Breast epithelium (tissue), 4 donors: ENCODE data around the gene ASXL1. TPM values are rescaled to one million over a fixed set of nuclear protein-coding genes. Genes with fewer than 3 reads are reported as not detected.

Experiments used
- DNase-seq, 2 donors: peaks; one replicate each; pipeline ENCODE4 v3.0.0-alpha.2; 2019; ENCODE audit warnings: low spot score in 2 of 2
- H3K27ac ChIP-seq, 2 donors: fragments of 200-600 bp; sonication (generic) in 1 of 2; one replicate each; pipeline ENCODE4 v1.5.1; 2016 to 2019; ENCODE audit warnings: mild to moderate bottlenecking in 1 of 2
- H3K27me3 ChIP-seq, 2 donors: fragments of 200-600 bp; sonication (generic) in 1 of 2; one replicate each; pipeline versions ENCODE4 v1.5.1 to v1.6.0; 2017 to 2019; ENCODE audit warnings: control low read depth in 1 of 2, mild to moderate bottlenecking in 1 of 2
- H3K36me3 ChIP-seq: fragments of 200-600 bp; one replicate; pipeline ENCODE4 v1.5.1; 2019
- H3K4me1 ChIP-seq, 2 donors: fragments of 200-600 bp; sonication (generic); one replicate each; pipeline ENCODE4 v1.5.1; 2016 to 2019; ENCODE audit warnings: control low read depth in 1 of 2
- H3K4me3 ChIP-seq, 3 donors: fragments of 200-600 bp; sonication (generic); 1 replicate in 2 of 3; 2 replicates in 1 of 3; pipeline ENCODE4 v1.5.1; 2016 to 2019; ENCODE audit warnings: mild to moderate bottlenecking in 3 of 3, moderate library complexity in 2 of 3
- H3K9me3 ChIP-seq, 2 donors: fragments of 200-600 bp; sonication (generic) in 1 of 2; one replicate each; pipeline ENCODE4 v1.5.1; 2016 to 2019; ENCODE audit warnings: control low read depth in 1 of 2
- POLR2A ChIP-seq: fragments of 450-650 bp; IDR thresholded peaks from one replicate; pipeline ENCODE4 v1.6.1; 2016; ENCODE audit warnings: antibody characterized with exemption, mild to moderate bottlenecking, moderate library complexity
- POLR2AphosphoS5 ChIP-seq, 3 donors: sonication (generic); formaldehyde crosslinking; IDR thresholded peaks; one replicate each; pipeline ENCODE4 v1.6.1; 2017; ENCODE audit warnings: antibody characterized with exemption in 3 of 3
- intact Hi-C: fragments of 100-400 bp; cut with DNase I; formaldehyde crosslinking; loops from one replicate; pipeline ENCODE4 v1.15.1; 2023; ENCODE audit warnings: low total_unique reads
- total RNA-seq, 3 donors: library from RNA; depleted of rRNA; stranded (reverse); fragments of >200 nt; gene quantifications; one replicate each; pipeline ENCODE4 v1.1.0, GENCODE V29; 2016
- TF ChIP-seq, protein P1 (sequence below), 3 donors: fragments of 450-650 bp; IDR thresholded peaks; one replicate each; pipeline ENCODE4 v1.5.1; 2016 to 2017; ENCODE audit warnings: antibody characterized with exemption in 3 of 3, mild to moderate bottlenecking in 3 of 3, moderate library complexity in 3 of 3

The ASXL1 gene
- total RNA-seq, 3 donors from 2014 or later: 73.3 to 102 (median 97.3) TPM

DNA sequence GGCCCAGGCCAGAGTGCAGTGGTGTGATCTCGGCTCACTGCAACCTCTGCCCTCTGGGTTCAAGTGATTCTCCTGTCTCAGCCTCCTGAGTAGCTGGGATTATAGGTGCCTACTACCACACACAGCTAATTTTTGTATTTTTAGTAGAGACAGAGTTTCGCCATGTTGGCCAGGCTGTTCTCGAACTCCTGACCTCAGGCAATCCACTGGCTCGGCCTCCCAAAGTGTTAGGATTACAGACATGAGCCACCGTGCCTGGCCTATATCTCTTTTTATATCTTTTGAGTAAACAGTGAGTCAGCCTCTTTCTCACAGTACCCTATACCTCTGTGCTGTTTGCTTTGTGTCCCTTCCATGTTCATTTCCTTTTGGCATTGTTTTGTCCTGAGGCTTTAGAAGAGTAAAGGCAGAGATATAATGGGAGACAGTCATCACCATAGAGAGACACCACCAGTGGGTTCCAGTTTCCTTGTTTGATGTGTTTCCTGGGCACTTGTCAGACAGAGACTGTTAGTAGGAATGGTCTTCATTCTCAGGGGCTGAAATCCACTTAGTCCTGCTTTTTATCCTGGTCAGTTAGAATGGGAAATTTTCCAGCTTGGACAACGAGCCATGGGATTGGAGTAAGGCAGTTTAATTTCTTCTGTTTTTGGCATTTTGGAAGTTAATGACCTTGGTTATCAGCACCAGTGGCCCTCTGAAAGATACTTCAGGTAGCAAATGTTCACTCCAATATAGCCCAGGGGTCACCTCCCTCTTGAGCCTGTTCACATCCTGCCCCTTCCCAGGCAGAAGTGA lies 32.2 kb upstream of the ASXL1 start:
- TF ChIP-seq POLR2A: no peak
- Histone ChIP-seq H3K27me3 (no peaks in the 10 kb centered on the region), H3K4me3 (no peak overlapping the region), H3K36me3 (no peaks in the 10 kb centered on the region), H3K27ac (peak overlapping the region; percentile 25 to 29), H3K9me3 (no peaks in the 10 kb centered on the region), H3K4me1 (no peaks in the 10 kb centered on the region)
- intact Hi-C loops: no loop called here
- no peak for DNase-seq

DNA sequence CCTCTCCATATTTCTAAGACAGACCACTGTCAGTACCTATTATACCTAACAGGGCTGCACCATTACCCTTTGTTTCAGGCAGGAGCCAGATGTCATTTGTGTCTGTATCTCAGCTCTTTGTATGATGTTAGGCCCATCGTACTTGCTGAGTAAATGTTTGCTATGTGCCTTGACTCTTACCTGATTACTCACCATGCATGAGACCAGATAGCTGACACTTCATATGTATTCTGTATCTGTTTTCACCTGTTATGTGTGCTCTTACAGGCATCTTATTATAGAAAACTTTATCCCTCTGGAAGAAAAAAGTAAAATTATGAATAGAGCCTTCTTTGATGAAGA lies 31.7 kb upstream of the ASXL1 start:
- Histone ChIP-seq H3K4me3 (no peak overlapping the region), H3K4me1 (no peaks in the 10 kb centered on the region), H3K9me3 (no peaks in the 10 kb centered on the region), H3K27me3 (no peaks in the 10 kb centered on the region), H3K27ac (peak overlapping the region; percentile 25 to 29), H3K36me3 (no peaks in the 10 kb centered on the region)
- intact Hi-C loops: no loop called here
- DNase-seq: no peak
- TF ChIP-seq, protein P1, sequence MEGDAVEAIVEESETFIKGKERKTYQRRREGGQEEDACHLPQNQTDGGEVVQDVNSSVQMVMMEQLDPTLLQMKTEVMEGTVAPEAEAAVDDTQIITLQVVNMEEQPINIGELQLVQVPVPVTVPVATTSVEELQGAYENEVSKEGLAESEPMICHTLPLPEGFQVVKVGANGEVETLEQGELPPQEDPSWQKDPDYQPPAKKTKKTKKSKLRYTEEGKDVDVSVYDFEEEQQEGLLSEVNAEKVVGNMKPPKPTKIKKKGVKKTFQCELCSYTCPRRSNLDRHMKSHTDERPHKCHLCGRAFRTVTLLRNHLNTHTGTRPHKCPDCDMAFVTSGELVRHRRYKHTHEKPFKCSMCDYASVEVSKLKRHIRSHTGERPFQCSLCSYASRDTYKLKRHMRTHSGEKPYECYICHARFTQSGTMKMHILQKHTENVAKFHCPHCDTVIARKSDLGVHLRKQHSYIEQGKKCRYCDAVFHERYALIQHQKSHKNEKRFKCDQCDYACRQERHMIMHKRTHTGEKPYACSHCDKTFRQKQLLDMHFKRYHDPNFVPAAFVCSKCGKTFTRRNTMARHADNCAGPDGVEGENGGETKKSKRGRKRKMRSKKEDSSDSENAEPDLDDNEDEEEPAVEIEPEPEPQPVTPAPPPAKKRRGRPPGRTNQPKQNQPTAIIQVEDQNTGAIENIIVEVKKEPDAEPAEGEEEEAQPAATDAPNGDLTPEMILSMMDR (IDR thresholded peaks at IDR 0.05): no peak
- TF ChIP-seq POLR2AphosphoS5 (IDR thresholded peaks at IDR 0.05) (no peak), POLR2A (no peak)

DNA sequence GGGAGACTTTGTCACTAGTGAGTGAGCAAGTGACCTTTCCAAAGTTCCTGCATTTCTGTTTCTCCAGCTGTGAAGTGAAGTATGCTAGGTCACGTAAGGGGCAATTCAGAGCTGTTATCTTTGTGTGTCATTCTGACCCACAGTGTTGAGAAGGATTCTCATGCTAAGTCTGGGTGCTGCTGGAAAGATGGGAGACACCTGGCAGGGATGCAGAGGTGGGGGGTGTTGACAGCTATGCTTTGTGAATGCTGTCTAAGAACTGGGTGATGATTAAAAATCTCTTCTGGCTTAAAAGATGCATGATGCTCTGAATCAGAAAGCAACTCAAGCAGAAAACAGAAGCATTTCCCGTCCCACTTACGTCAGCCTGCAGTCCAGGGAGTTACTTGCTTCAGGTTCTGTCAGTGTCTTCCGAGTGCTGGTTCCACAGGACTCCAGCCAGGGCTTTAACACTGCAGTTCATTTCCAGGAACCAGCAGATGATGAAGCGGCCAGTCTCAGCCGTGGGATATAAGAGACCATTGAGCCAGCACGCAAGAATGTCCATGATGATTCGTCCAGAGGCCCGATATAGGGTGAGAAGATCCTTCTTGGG lies 30.9 kb upstream of the ASXL1 start:
- Histone ChIP-seq H3K4me1 (no peaks in the 10 kb centered on the region), H3K27ac (no peak overlapping the region), H3K36me3 (no peaks in the 10 kb centered on the region), H3K4me3 (no peak overlapping the region), H3K9me3 (no peaks in the 10 kb centered on the region), H3K27me3 (no peaks in the 10 kb centered on the region)
- intact Hi-C loops: no loop called here
- DNase-seq: no peak
- no peak for TF ChIP-seq POLR2A
- TF ChIP-seq, protein P1 (IDR thresholded peaks at IDR 0.05): no peak
- TF ChIP-seq POLR2AphosphoS5 (IDR thresholded peaks at IDR 0.05): no peak

DNA sequence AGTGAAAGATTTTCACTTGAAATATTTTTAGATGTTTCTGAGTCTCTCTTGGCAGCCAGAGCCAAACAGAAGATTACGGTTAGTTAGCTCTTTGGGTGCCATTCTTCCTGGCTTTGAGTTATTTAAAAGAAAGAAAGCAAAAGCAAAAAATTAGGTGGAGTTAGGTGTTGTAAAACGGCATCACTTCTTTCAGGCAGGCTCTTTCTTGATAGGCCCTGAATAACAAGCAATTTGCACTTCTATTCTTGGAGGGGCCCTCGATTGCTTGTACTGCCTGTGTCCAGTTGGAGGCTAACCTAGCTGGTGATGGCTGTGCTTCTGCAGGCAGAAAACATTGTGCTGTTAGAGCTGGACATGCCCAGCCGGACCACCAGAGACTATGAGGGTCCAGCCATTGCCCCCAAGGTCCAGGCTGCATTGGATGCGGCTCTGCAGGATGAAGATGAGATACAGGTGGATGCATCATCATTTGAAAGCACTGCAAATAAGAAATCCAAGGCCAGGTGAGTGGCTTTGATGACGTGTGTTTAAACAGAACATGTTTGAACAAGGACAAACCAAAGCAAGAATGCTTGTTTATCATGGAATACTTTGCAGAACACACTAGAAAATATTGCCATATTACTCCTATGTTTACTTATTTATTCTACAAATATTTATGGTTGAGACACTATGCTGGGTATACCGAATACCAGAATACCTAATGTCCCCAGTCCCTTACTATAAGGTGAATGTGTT lies 28.1 kb upstream of the ASXL1 start:
- no peak overlapping the region for H3K27ac ChIP-seq
- H3K36me3 ChIP-seq: no peaks in the 10 kb centered on the region
- intact Hi-C loops: no loop called here
- no peak overlapping the region for H3K4me3 ChIP-seq
- no peak for DNase-seq
- H3K9me3 ChIP-seq: no peaks in the 10 kb centered on the region
- H3K27me3 ChIP-seq: no peaks in the 10 kb centered on the region
- TF ChIP-seq POLR2A: no peak
- TF ChIP-seq, protein P1 (IDR thresholded peaks at IDR 0.05): no peak
- no peak for TF ChIP-seq POLR2AphosphoS5 (IDR thresholded peaks at IDR 0.05)
- H3K4me1 ChIP-seq: no peaks in the 10 kb centered on the region

DNA sequence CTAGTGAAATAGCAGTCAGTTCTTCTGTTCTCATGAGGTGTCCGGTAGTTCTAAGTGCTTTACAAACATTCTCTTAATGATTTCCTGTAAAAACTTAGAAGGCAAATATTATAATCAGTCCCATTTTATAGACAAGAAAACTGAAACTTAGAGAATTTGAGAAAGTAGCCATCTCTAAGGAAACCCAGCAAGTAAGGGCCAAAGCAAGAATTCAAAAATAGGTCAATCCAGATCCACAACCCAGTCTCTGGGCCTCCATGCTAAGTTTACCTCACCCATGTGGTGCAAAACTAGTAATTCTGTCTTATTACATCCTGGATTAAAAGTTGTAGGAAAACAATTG lies 27.6 kb upstream of the ASXL1 start:
- H3K36me3 ChIP-seq: no peaks in the 10 kb centered on the region
- no peaks in the 10 kb centered on the region for H3K27me3 ChIP-seq
- no peaks in the 10 kb centered on the region for H3K4me1 ChIP-seq
- intact Hi-C loops: no loop called here
- no peak overlapping the region for H3K27ac ChIP-seq
- DNase-seq: no peak
- H3K4me3 ChIP-seq: no peak overlapping the region
- H3K9me3 ChIP-seq: no peaks in the 10 kb centered on the region
- TF ChIP-seq POLR2A: no peak
- TF ChIP-seq, protein P1 (IDR thresholded peaks at IDR 0.05): no peak
- no peak for TF ChIP-seq POLR2AphosphoS5 (IDR thresholded peaks at IDR 0.05)
